Tibial nerve (tissue), 4 donors: ENCODE results near the gene PHF14. TPM values are rescaled to one million over a fixed set of nuclear protein-coding genes. Genes with fewer than 3 reads are reported as not detected.
A peak's percentile ranks its signal among the peaks of the same experiment; 100 is the strongest.

ENCODE experiments used
- DNase-seq, 2 donors: peaks; one replicate each; pipeline ENCODE4 v3.0.0-alpha.2; 2019; ENCODE audit warnings: low spot score in 2 of 2
- H3K27ac ChIP-seq, 4 donors: fragments of 200-600 bp; sonication (generic) in 3 of 4; one replicate each; pipeline ENCODE4 v1.5.1; 2017 to 2019; ENCODE audit warnings: mild to moderate bottlenecking in 1 of 4
- H3K27me3 ChIP-seq, 2 donors: fragments of 200-600 bp; sonication (generic) in 1 of 2; one replicate each; pipeline versions ENCODE4 v1.5.1 to v1.6.0; 2017 to 2019
- H3K36me3 ChIP-seq, 3 donors: fragments of 200-600 bp; sonication (generic); one replicate each; pipeline ENCODE4 v1.5.1; 2018 to 2019
- H3K4me1 ChIP-seq, 4 donors: fragments of 200-600 bp; sonication (generic) in 3 of 4; one replicate each; pipeline ENCODE4 v1.5.1; 2017 to 2019
- H3K4me3 ChIP-seq, 4 donors: fragments of 200-600 bp; sonication (generic) in 3 of 4; one replicate each; pipeline ENCODE4 v1.5.1; 2017 to 2019; ENCODE audit warnings: mild to moderate bottlenecking in 1 of 4, moderate library complexity in 1 of 4
- H3K9me3 ChIP-seq, 4 donors: fragments of 200-600 bp; sonication (generic) in 3 of 4; one replicate each; pipeline ENCODE4 v1.5.1; 2017 to 2019
- EP300 ChIP-seq, 2 donors: sonication (generic); formaldehyde crosslinking; IDR thresholded peaks; one replicate each; pipeline ENCODE4 v1.6.1; 2017; ENCODE audit warnings: antibody characterized with exemption in 2 of 2, mild to moderate bottlenecking in 1 of 2
- POLR2A ChIP-seq, 2 donors: fragments of 450-650 bp; IDR thresholded peaks; one replicate each; pipeline ENCODE4 v1.6.1; 2017; ENCODE audit warnings: antibody characterized with exemption in 2 of 2, mild to moderate bottlenecking in 2 of 2, moderate library complexity in 2 of 2
- WGBS, 2 donors: methylation state at CpG; one replicate each; pipeline ENCODE4 v1.1.5; 2018; 5-methylcytosine and 5-hydroxymethylcytosine counted together
- total RNA-seq, 4 donors: library from RNA; depleted of rRNA; stranded (reverse); fragments of >200 nt; gene quantifications; one replicate each; pipeline ENCODE4 v1.1.0, GENCODE V29; 2016
- TF ChIP-seq, protein P1 (sequence below), 5 experiments: fragments of 200-600 bp in 3 of 5; fragments of 450-650 bp in 2 of 5; sonication (generic) in 3 of 5; IDR thresholded peaks; one replicate each; pipeline ENCODE4 v1.5.1; 2016 to 2019; ENCODE audit warnings: antibody characterized with exemption in 5 of 5, mild to moderate bottlenecking in 3 of 5, moderate library complexity in 2 of 5

PHF14 gene
- total RNA-seq, 4 donors from 2014 or later = 48.9 to 54.8 (median 51.5) TPM

DNA sequence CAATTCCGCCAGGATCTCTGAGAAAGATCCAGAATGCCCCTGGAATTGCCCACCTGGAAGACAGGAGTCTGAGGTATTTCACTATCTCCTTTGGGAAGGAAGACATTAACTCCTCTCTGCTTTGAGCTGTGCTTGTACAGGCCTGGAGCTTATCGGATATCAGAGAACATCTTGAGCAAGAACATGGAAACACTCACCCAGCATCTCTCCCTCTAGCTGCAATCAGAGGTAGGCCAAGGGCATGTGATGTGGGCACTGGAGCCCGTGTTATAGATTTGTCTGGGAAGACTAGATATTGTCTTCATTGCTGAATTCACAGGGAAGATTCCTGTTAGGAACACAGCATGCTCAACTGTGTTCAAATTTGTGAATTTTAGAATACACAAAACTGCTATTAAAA, 233.9 kb downstream of the PHF14 start:
- Histone ChIP-seq H3K9me3 (no peaks in the 10 kb centered on the region), H3K27ac (no peak overlapping the region), H3K27me3 (no peaks in the 10 kb centered on the region), H3K4me3 (no peak overlapping the region), H3K4me1 (peaks cover 0 to 15% (median 0%) of the 10 kb centered on the region in 4 donors), H3K36me3 (no peaks in the 10 kb centered on the region)
- DNase-seq = no peak
- TF ChIP-seq POLR2A (IDR thresholded peaks at IDR 0.05) (no peak), EP300 (IDR thresholded peaks at IDR 0.05) (no peak)
- TF ChIP-seq, protein P1, sequence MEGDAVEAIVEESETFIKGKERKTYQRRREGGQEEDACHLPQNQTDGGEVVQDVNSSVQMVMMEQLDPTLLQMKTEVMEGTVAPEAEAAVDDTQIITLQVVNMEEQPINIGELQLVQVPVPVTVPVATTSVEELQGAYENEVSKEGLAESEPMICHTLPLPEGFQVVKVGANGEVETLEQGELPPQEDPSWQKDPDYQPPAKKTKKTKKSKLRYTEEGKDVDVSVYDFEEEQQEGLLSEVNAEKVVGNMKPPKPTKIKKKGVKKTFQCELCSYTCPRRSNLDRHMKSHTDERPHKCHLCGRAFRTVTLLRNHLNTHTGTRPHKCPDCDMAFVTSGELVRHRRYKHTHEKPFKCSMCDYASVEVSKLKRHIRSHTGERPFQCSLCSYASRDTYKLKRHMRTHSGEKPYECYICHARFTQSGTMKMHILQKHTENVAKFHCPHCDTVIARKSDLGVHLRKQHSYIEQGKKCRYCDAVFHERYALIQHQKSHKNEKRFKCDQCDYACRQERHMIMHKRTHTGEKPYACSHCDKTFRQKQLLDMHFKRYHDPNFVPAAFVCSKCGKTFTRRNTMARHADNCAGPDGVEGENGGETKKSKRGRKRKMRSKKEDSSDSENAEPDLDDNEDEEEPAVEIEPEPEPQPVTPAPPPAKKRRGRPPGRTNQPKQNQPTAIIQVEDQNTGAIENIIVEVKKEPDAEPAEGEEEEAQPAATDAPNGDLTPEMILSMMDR (IDR thresholded peaks at IDR 0.05) = no peak
- WGBS, 2 donors = 92 to 95% methylated on average over 3 of the region's 3 CpGs

- peaks cover 0 to 29% (median 2%) of the 10 kb centered on the region in 4 donors for H3K4me1 ChIP-seq
- TF ChIP-seq POLR2A (IDR thresholded peaks at IDR 0.05) = no peak
- no peak for TF ChIP-seq EP300 (IDR thresholded peaks at IDR 0.05)
- TF ChIP-seq, protein P1 (IDR thresholded peaks at IDR 0.05) = no peak
- no peak for DNase-seq
Measured at GRCh38 chr7:11208883-11209465, 235.3 kb downstream of the PHF14 start.

GRCh38 chr7:11210374-11210773, 236.7 kb downstream of the PHF14 start:
- 89 to 98% methylated on average over 2 of the region's 2 CpGs for WGBS, 2 donors
- Histone ChIP-seq H3K36me3 (no peaks in the 10 kb centered on the region), H3K4me1 (peaks cover 0 to 30% (median 2%) of the 10 kb centered on the region in 4 donors)

More at GRCh38 chr7:11208883-11209465, 235.3 kb downstream of the PHF14 start:
- Histone ChIP-seq H3K27ac (no peak overlapping the region), H3K4me3 (no peak overlapping the region), H3K36me3 (no peaks in the 10 kb centered on the region), H3K9me3 (no peaks in the 10 kb centered on the region), H3K27me3 (no peaks in the 10 kb centered on the region)
- 78% methylated on average over 5 of the region's 5 CpGs for WGBS, 2 donors

DNA sequence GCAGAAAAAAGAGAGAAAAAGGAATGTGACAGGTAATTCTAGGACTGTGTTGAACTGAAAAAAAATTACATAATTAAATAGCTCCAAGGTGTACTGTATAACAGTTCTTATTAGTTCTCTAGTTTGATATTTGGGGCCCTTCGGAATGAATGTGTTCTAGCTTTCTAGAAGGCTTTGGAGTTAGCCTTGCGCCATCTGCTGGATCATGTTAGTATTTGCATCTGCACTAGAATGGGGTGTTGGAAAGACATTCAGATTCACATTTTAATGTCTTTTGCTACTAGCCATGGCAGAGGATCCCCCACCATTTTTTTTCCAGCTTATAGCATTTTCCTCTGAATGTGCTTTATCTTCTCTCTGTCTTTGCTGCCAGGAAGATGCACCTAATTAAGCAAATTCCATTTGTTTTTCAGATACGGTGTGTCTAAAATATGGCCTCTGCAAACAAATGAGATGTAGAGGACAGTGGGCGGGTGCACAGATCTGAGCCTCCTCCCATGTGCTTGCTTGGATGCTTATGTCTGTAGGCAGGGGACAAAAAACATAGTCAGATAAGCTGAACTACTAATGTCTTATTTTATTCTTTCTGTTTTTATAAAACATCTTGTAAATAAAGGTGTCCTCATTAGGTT, 238.5 kb downstream of the PHF14 start:
- H3K36me3 ChIP-seq = no peaks in the 10 kb centered on the region
- H3K4me3 ChIP-seq = no peak overlapping the region
- no peaks in the 10 kb centered on the region for H3K27me3 ChIP-seq
- H3K4me1 ChIP-seq = peaks cover 0 to 30% (median 2%) of the 10 kb centered on the region in 4 donors
- peak overlapping the region in 2 of 4 donors; percentile 68 to 69 for H3K27ac ChIP-seq
- peak in 1 of 2 donors; percentile 61 for DNase-seq
- 19% methylated on average over 4 of the region's 4 CpGs for WGBS, 2 donors
- no peaks in the 10 kb centered on the region for H3K9me3 ChIP-seq
- no peak for TF ChIP-seq EP300 (IDR thresholded peaks at IDR 0.05)
- TF ChIP-seq, protein P1 (IDR thresholded peaks at IDR 0.05) = peak; percentile 72 to 81 (median 80)
- TF ChIP-seq POLR2A (IDR thresholded peaks at IDR 0.05) = no peak

More at GRCh38 chr7:11210374-11210773, 236.7 kb downstream of the PHF14 start:
- no peak overlapping the region for H3K27ac ChIP-seq
- H3K27me3 ChIP-seq = no peaks in the 10 kb centered on the region
- no peak overlapping the region for H3K4me3 ChIP-seq
- no peak for TF ChIP-seq EP300 (IDR thresholded peaks at IDR 0.05)
- TF ChIP-seq, protein P1 (IDR thresholded peaks at IDR 0.05) = no peak
- TF ChIP-seq POLR2A (IDR thresholded peaks at IDR 0.05) = no peak
- H3K9me3 ChIP-seq = no peaks in the 10 kb centered on the region
- no peak for DNase-seq

DNA sequence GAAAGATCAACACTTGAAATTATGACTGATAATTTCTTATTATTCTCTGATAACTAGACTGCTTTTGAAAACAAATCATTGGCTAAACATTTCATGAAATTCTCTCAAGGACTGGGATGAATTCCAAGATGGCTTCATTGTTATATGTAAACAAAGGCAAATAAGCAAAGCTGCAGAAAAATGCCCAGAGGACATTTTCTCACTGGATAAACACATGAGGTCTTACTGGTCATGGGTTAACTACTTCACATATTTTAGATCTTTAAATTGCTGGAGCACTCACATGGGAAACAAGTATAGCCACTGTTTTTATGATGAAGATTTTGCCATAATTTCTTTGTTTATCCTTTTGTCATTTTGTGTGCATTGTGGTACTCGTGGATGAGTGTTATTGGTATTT, 239.1 kb downstream of the PHF14 start:
- peaks cover 0 to 30% (median 2%) of the 10 kb centered on the region in 4 donors for H3K4me1 ChIP-seq
- H3K27me3 ChIP-seq = no peaks in the 10 kb centered on the region
- no peak for DNase-seq
- H3K27ac ChIP-seq = peak overlapping the region in 2 of 4 donors; percentile 68 to 69
- no peak overlapping the region for H3K4me3 ChIP-seq
- WGBS, 2 donors = 19 to 26% methylated on average over 1 of the region's 1 CpG
- no peaks in the 10 kb centered on the region for H3K9me3 ChIP-seq
- no peak for TF ChIP-seq POLR2A (IDR thresholded peaks at IDR 0.05)
- no peak for TF ChIP-seq EP300 (IDR thresholded peaks at IDR 0.05)
- TF ChIP-seq, protein P1 (IDR thresholded peaks at IDR 0.05) = no peak
- H3K36me3 ChIP-seq = no peaks in the 10 kb centered on the region
